ENCODE data around the gene SCO2.
A peak's percentile ranks its signal among the peaks of the same experiment; 100 is the strongest.

Gene SCO2

GRCh38 chr22:50518606-50519005 lies 6.8 kb downstream of the SCO2 start:
- no peak for DNase-seq

DNA sequence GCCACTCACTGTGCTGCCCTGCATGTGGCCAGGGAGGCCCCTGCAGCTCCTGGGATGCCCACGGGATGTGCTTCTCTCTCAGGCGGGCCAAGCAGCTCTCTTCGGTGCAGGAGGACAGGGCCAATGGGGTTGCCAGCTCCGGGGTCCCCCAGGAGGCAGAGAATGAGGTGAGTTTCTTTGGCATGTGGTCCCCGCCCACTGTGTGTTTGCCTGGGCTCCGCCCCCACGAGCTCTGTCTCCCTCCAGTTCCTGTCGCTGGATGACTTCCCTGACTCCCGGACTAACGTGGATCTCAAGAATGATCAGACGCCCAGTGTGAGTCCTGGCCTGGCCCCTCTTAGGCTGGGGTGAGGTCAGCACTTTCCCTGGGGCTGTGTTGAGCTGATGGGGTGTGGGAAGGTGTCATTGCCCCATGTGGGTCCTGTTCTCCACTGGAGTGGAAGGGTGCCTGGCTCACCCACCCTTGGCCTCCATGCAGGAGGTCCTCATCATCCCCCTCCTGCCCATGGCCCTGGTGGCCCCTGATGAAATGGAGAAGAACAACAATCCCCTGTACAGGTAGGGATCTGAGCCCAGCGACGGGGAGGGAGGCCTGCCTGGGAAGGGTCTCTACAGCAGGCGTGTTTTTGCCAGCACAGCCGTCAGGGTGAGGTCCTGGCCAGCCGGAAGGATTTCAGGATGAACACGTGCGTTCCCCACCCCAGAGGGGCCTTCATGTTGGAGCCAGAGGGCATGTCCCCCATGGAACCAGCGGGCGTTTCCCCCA lies 7.7 kb downstream of the SCO2 start:
- no peak for DNase-seq

GRCh38 chr22:50516891-50517290 lies 8.5 kb downstream of the SCO2 start:
- no peak for DNase-seq

DNA sequence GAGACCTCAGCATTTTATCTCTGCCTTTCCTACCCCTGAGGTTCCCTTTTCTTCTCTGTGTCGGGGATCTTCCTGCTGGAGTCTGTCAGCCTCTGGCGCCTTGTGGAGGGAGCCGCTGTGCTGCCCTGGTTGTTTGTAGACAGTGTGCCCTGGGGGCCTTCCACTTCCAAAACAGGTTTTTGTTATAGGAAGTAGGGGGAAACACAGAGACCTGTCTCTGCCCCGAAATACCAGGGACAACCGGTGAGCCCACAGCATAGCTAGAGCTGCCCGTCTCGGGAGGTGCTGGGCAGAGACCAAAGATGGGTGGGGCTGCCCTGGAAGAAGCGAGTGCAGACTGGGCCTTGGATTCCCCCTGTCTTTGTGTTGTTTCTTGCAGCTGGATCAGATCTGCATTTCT lies 9.3 kb downstream of the SCO2 start:
- no peak for DNase-seq

- DNase-seq, result no peak
Measured at GRCh38 chr22:50513175-50513574, 12.2 kb downstream of the SCO2 start.

DNA sequence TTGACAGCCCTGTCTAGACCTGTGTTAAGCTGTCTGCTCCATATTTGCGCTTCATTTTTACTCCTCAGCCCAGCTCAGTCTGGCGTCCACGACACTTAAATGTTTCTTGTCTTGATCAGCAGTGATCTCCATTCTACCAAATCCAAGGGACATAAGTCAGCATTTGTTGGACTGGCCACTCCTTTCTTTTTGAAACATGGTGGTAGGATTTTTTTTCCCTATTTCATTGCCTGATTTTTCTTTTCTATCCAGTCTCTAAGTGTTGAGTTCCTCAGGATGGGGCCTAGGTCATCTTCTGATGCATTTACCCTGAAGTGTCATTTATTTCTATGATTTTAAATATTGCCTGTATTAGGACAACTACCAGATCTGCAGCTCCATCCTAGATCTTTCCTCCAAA lies 16.5 kb downstream of the SCO2 start:
- DNase-seq, result no peak

DNA sequence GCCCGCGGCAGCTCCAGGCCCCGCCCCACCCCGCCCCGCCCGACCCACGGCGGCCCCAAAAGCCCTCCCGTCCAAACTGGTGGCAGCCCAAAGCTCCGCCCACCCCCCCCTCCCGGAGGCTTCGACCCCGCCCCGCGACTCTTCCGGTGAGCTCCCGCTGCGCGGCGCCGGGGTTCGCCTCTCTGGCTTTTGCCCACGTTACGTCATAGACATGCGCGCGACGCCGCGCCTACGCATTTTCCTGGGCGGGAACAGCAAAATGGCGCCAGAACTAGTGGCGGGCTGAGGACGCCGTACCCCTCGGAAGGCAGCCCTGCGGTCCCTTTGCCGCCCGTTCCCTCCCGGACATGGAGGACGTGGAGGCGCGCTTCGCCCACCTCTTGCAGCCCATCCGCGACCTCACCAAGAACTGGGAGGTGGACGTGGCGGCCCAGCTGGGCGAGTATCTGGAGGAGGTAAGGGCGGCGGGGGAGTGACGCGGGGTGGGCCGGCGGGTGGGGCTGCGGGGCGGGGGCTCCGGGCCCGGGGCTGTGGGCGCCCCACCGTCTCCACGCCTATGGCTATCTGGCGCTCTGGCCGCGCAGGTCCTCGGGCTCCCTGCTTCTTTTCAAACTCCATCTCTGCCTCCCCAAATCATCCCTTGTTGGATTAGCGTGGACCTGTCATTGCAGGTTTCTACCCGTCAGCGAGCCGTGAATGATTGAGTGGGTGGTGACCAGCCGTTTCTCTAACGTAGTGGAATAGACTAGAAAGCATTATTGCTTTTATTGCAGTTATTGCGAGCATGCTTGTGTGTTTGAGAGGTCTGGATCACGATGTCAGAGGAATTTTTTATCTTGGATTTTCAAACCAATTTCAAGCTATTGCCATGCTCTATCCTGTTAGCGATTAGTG lies 17.2 kb downstream of the SCO2 start, which contains the start of gene NCAPH2:
Gene NCAPH2, plus strand, starts transcription at position 234 of the 894 bp plus-strand sequence. Its CDS starts 114 bp downstream, at position 348.
- peak; percentile 93 for DNase-seq

- DNase-seq, result peak; percentile 79
Measured at GRCh38 chr22:50507421-50507990, 17.9 kb downstream of the SCO2 start, which contains the start of gene LMF2. Gene LMF2 (minus strand): TSS chr22:50507702. CDS start chr22:50507675, 27 bp downstream.

DNA sequence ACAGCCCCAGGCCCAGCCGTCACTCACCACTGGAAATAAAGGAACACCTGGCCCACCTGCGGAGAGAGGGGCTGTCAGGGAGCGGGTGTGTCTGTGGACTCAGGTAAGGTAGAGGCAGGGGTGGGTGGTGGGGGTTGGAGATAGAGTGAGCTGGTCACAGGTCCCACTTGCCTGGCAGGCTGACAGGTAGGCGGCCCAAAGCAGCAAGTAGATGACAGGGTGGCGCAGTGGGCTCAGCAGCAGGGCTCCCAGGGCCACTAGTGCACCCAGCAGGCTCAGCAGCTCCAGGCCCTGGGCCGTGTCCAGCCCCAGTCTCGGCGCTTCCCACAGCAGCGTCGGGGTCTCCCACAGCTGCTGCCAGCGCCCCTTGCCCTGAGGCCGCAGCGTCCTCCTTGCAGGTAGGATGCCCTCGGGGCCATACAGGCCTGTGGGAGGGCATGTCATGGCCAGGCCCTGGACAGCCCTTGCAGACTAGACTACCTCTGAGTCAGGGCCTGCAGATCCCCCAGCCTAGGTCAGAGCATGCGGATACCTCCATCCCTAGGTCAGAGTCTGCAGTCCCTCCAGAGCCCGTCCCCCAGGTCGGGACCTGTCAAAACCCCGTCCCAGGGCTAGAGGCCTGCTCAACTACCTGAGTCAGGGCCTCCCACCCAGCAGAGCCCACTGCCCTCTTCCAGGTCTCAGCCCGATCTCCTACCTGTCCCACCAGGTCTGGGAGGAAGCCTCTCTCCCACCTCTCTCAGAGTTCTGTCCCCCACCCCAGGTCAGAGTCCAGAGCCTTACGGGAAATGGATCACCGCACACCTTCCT lies 18.6 kb downstream of the SCO2 start:
- peak; percentile 60 for DNase-seq

- DNase-seq, result peak; percentile 60
Measured at GRCh38 chr22:50505776-50506610, 19.4 kb downstream of the SCO2 start.

- no peak for DNase-seq
Measured at GRCh38 chr22:50505276-50505775, 20.1 kb downstream of the SCO2 start.

GRCh38 chr22:50504369-50505211 lies 20.8 kb downstream of the SCO2 start:
- no peak for DNase-seq

GRCh38 chr22:50503475-50504145 lies 21.8 kb downstream of the SCO2 start:
- no peak for DNase-seq

GRCh38 chr22:50502628-50503474 lies 22.5 kb downstream of the SCO2 start:
- no peak for DNase-seq

DNA sequence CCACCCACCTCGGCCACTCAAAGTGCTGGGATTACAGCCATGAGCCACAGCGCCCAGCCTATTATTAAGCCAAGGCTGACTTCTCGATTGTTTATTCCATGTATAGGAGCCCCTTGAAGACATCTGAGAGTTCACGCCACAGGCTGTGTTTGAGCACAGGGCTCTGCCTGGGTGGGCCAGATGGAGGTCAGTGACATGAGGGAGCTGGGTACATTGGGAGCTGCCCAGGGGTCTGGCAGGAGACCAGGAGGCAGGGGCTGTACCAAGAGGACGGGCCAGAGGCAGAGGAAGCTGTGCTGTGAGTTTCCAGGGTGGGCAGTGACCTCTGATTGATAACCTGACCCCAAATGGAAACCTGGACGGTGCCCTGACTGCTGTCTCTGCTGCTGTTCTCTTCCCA lies 23.3 kb downstream of the SCO2 start:
- DNase-seq, result no peak

- no peak for DNase-seq
Measured at GRCh38 chr22:50500452-50500851, 24.9 kb downstream of the SCO2 start.

GRCh38 chr22:50498322-50498890 lies 27.0 kb downstream of the SCO2 start:
- peak; percentile 82 for DNase-seq

GRCh38 chr22:50497093-50497492 lies 28.3 kb downstream of the SCO2 start:
- no peak for DNase-seq

Data from NCI-H1694 (cell line).